HL-60 (cell line): ENCODE results near the gene PLEKHJ1.

Source experiments
- CTCF ChIP-seq: IDR thresholded peaks from one replicate; pipeline ENCODE4 v1.5.1; 2011; ENCODE audit warnings: low read length, control low read depth, inconsistent platforms; ENCODE audit not compliant: insufficient read depth
- GABPA ChIP-seq: IDR thresholded peaks from 2 replicates; pipeline ENCODE4 v1.6.1; 2012; ENCODE audit warnings: low read depth
- POLR2AphosphoS5 ChIP-seq: IDR thresholded peaks from 2 replicates; pipeline ENCODE4 v1.6.1; 2012; ENCODE audit warnings: low read depth
- REST ChIP-seq: IDR thresholded peaks from 2 replicates; pipeline ENCODE4 v1.6.1; 2012; ENCODE audit warnings: low read depth; ENCODE audit not compliant: insufficient replicate concordance
- SPI1 ChIP-seq: IDR thresholded peaks from 2 replicates; pipeline ENCODE4 v1.6.1; 2012; ENCODE audit warnings: low read depth, mild to moderate bottlenecking, borderline replicate concordance

GRCh38 chr19:2246014-2246620 lies 10.0 kb upstream of the PLEKHJ1 start:
- no peak for TF ChIP-seq CTCF
- no peak for TF ChIP-seq POLR2AphosphoS5
- no peak for TF ChIP-seq REST
- TF ChIP-seq GABPA: no peak
- TF ChIP-seq SPI1: no peak
